GM12892 (cell line): Measurements from ENCODE around the gene MB21D2.

Experiments used
- POLR2A ChIP-seq: IDR thresholded peaks from 2 replicates; pipeline ENCODE4 v1.6.1; 2011; ENCODE audit warnings: low read depth, low read length, control low read depth
- POLR2AphosphoS5 ChIP-seq: IDR thresholded peaks from 2 replicates; pipeline ENCODE4 v1.6.1; 2011; ENCODE audit warnings: low read depth, low read length, control low read depth

GRCh38 chr3:192778508-192778907 lies 139.1 kb downstream of the MB21D2 start:
- no peak for TF ChIP-seq POLR2AphosphoS5
- no peak for TF ChIP-seq POLR2A
